Activated naive CD4-positive, alpha-beta T cell treated with anti-CD3 and anti-CD28 coated beads, Interleukin-2, amount 50 U/mL, for 72 hours (primary cell): ENCODE measurements around the gene GNB1L. TPM values are rescaled to one million over a fixed set of nuclear protein-coding genes. Genes with fewer than 3 reads are reported as not detected.

Source experiments
- ATAC-seq, 2 donors: fragments of 150-1000 bp; cut with Tn5 transposase; 2 replicates each; pipeline ENCODE4 v1.10.0; 2021; ENCODE audit warnings: mild to moderate bottlenecking in 2 of 2, moderate library complexity in 2 of 2
- DNase-seq, 2 donors: peaks; one replicate each; pipeline ENCODE4 v3.0.0; 2021 to 2022; ENCODE audit warnings: low spot score in 2 of 2
- H3K27ac Mint-ChIP-seq, 2 donors: one replicate each; pipeline ENCODE4 v1.8.0; 2022; ENCODE audit warnings: mild to moderate bottlenecking in 2 of 2, mixed read lengths in 2 of 2
- H3K36me3 Mint-ChIP-seq, 2 donors: one replicate each; pipeline ENCODE4 v1.8.0; 2022; ENCODE audit warnings: mixed read lengths in 2 of 2
- H3K9me3 Mint-ChIP-seq, 2 donors: one replicate each; pipeline ENCODE4 v1.8.0; 2022; ENCODE audit warnings: mixed read lengths in 2 of 2
- total RNA-seq, 2 donors: library from RNA; stranded (reverse); gene quantifications; one replicate each; pipeline ENCODE4 v1.2.3, GENCODE V29; 2022

The GNB1L gene
- total RNA-seq, 2 donors from 2014 or later = 9.6 to 13.4 TPM

GRCh38 chr22:19827341-19828034 lies 27.2 kb downstream of the GNB1L start:
- no peaks in the 10 kb centered on the region for H3K36me3 Mint-ChIP-seq
- no peak for ATAC-seq
- no peak for DNase-seq
- H3K9me3 Mint-ChIP-seq = no peaks in the 10 kb centered on the region
- no peak overlapping the region for H3K27ac Mint-ChIP-seq

GRCh38 chr22:19826619-19826950 lies 28.1 kb downstream of the GNB1L start:
- DNase-seq = no peak
- H3K27ac Mint-ChIP-seq = peak overlapping the region in 1 of 2 donors; percentile 23
- no peaks in the 10 kb centered on the region for H3K9me3 Mint-ChIP-seq
- H3K36me3 Mint-ChIP-seq = no peaks in the 10 kb centered on the region
- no peak for ATAC-seq

GRCh38 chr22:19825904-19826618 lies 28.6 kb downstream of the GNB1L start:
- DNase-seq (peak in 1 of 2 donors; percentile 7), ATAC-seq (no peak)
- Mint-ChIP-seq H3K36me3 (no peaks in the 10 kb centered on the region), H3K27ac (peak overlapping the region in 1 of 2 donors; percentile 23), H3K9me3 (no peaks in the 10 kb centered on the region)

- H3K9me3 Mint-ChIP-seq = no peaks in the 10 kb centered on the region
- DNase-seq (peak in 1 of 2 donors; percentile 4), ATAC-seq (no peak)
- no peak overlapping the region for H3K27ac Mint-ChIP-seq
- H3K36me3 Mint-ChIP-seq = no peaks in the 10 kb centered on the region
Measured at GRCh38 chr22:19824926-19825339, 29.7 kb downstream of the GNB1L start.

GRCh38 chr22:19824212-19824925 lies 30.3 kb downstream of the GNB1L start:
- Mint-ChIP-seq H3K9me3 (no peaks in the 10 kb centered on the region), H3K36me3 (no peaks in the 10 kb centered on the region), H3K27ac (no peak overlapping the region)
- DNase-seq (peak in 1 of 2 donors; percentile 38), ATAC-seq (no peak)

GRCh38 chr22:19823902-19824211 lies 30.8 kb downstream of the GNB1L start:
- peak overlapping the region in 1 of 2 donors; percentile 28 for H3K27ac Mint-ChIP-seq
- H3K9me3 Mint-ChIP-seq = no peaks in the 10 kb centered on the region
- H3K36me3 Mint-ChIP-seq = no peaks in the 10 kb centered on the region
- DNase-seq (peak in 1 of 2 donors; percentile 30), ATAC-seq (no peak)

GRCh38 chr22:19823191-19823901 lies 31.3 kb downstream of the GNB1L start:
- Mint-ChIP-seq H3K36me3 (no peaks in the 10 kb centered on the region), H3K27ac (peak overlapping the region; percentile 14 to 28), H3K9me3 (no peaks in the 10 kb centered on the region)
- peak in 1 of 2 donors; percentile 25 for DNase-seq
- ATAC-seq = no peak

- Mint-ChIP-seq H3K36me3 (no peaks in the 10 kb centered on the region), H3K27ac (no peak overlapping the region), H3K9me3 (no peaks in the 10 kb centered on the region)
- ATAC-seq (no peak), DNase-seq (peak in 1 of 2 donors; percentile 47)
Measured at GRCh38 chr22:19822301-19823117, 32.2 kb downstream of the GNB1L start.

GRCh38 chr22:19821523-19822300 lies 33.0 kb downstream of the GNB1L start:
- H3K36me3 Mint-ChIP-seq = no peaks in the 10 kb centered on the region
- H3K9me3 Mint-ChIP-seq = no peaks in the 10 kb centered on the region
- DNase-seq (peak in 1 of 2 donors; percentile 38), ATAC-seq (no peak)
- H3K27ac Mint-ChIP-seq = no peak overlapping the region

- Mint-ChIP-seq H3K36me3 (no peaks in the 10 kb centered on the region), H3K9me3 (no peaks in the 10 kb centered on the region), H3K27ac (no peak overlapping the region)
- DNase-seq = no peak
- ATAC-seq = no peak
Measured at GRCh38 chr22:19820880-19821522, 33.7 kb downstream of the GNB1L start.

- Mint-ChIP-seq H3K9me3 (no peaks in the 10 kb centered on the region), H3K27ac (no peak overlapping the region), H3K36me3 (no peaks in the 10 kb centered on the region)
- DNase-seq (peak in 1 of 2 donors; percentile 46), ATAC-seq (no peak)
Measured at GRCh38 chr22:19819911-19820879, 34.5 kb downstream of the GNB1L start.

GRCh38 chr22:19819208-19819910 lies 35.3 kb downstream of the GNB1L start:
- Mint-ChIP-seq H3K36me3 (peaks cover 0 to 3% of the 10 kb centered on the region in 2 donors), H3K27ac (no peak overlapping the region), H3K9me3 (no peaks in the 10 kb centered on the region)
- DNase-seq (peak in 1 of 2 donors; percentile 30), ATAC-seq (no peak)

- H3K27ac Mint-ChIP-seq = no peak overlapping the region
Measured at GRCh38 chr22:19818324-19819207, 36.1 kb downstream of the GNB1L start.

More at GRCh38 chr22:19818324-19819207, 36.1 kb downstream of the GNB1L start:
- ATAC-seq (no peak), DNase-seq (peak in 1 of 2 donors; percentile 47)
- H3K36me3 Mint-ChIP-seq = peaks cover 0 to 4% of the 10 kb centered on the region in 2 donors
- H3K9me3 Mint-ChIP-seq = no peaks in the 10 kb centered on the region
